Ureter (tissue), 1 donor: ENCODE results near the gene DCANP1. TPM values are rescaled to one million over a fixed set of nuclear protein-coding genes. Genes with fewer than 3 reads are reported as not detected.

Experiments
- DNase-seq: peaks from one replicate; pipeline ENCODE4 v3.0.0-alpha.2; 2020; ENCODE audit warnings: low spot score
- total RNA-seq: library from RNA; stranded (reverse); gene quantifications from one replicate; pipeline ENCODE4 v1.2.4, GENCODE V29; 2023
- donor health status: DM: yes; HTN: yes; CAD: no.

Gene DCANP1, protein sequence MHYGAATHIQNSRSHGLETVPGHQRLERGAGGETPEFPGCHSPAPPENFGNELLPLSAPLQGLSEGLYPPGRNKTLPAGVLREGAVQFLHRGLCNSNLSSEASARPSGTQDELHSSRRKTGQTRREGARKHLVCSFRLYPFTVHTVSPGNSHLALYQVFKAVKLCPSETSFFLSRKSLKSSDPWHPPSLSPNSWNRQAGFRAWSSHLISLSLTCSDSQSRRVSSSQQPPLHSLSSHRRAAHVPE
- total RNA-seq = not detected

DNA sequence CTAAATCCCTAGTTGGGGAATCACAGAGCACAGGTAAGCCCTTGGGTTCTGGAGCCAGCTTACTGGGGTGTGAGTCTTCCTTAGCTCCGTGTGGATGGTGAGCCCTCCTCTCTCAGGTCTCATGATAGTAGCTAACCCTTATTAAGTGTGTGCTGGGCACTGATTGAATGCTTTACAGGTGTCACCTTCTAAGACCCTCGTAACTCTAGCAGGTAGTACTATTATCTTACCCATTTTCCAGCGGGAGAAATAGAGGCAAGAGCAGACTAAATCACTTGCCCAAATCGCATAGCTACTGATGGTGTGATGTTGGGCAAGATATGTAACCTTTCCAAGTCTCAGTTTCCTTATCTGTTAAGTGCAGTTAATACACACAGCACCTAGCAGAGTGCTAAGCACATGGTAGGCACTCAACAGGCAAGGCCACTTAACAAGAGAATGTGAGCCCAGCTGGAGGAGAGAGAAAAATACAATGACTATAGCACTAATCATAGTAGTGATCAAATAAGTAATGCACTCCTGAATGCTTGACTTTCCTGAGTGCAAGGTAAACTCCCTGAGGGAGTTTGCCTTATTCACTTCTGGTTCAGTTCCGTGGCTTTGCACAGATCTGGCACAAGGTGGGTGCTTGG lies at the start of gene DCANP1:
Gene DCANP1 (minus strand): TSS at position 51 of the 632 bp plus-strand sequence. CDS start 240 bp downstream, outside the sequence.
- DNase-seq = no peak

DNA sequence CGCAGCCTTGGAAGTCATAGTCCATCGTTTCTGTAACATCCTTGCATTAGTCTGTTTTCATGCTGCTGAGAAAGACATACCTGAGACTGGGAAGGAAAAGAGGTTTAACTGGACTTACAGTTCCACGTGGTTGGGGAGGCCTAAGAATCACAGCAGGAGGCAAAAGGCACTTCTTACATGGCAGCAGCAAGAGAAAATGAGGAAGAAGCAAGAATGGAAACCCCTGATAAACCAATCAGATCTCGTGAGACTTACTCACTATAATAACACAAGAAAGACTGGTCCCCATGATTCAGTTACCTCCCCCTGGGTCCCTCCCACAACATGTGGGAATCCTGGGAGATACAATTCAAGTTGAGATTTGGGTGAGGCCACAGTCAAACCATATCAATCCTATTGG lies 48.4 kb upstream of the DCANP1 start:
- peak; percentile 4 for DNase-seq

DNA sequence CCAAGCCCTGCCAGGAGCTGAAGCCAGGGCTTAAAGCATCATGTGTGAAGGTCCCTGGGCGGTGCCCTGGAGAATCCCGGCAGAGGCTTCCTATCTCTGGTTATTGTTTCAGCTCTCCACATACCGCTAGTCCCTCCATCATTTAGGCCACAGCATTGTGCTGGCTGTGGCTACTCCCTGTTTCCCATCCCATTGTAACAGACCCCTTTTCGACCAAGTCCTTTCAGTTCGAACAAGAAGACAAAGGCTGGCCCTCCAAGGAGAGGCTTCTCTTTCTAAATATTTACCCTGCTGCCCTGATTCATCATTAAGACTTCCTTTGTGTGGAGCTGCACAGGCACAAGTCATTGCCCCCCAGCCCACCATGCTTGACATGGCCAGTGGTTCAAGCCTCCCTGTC lies 47.0 kb upstream of the DCANP1 start:
- DNase-seq = peak; percentile 1

DNA sequence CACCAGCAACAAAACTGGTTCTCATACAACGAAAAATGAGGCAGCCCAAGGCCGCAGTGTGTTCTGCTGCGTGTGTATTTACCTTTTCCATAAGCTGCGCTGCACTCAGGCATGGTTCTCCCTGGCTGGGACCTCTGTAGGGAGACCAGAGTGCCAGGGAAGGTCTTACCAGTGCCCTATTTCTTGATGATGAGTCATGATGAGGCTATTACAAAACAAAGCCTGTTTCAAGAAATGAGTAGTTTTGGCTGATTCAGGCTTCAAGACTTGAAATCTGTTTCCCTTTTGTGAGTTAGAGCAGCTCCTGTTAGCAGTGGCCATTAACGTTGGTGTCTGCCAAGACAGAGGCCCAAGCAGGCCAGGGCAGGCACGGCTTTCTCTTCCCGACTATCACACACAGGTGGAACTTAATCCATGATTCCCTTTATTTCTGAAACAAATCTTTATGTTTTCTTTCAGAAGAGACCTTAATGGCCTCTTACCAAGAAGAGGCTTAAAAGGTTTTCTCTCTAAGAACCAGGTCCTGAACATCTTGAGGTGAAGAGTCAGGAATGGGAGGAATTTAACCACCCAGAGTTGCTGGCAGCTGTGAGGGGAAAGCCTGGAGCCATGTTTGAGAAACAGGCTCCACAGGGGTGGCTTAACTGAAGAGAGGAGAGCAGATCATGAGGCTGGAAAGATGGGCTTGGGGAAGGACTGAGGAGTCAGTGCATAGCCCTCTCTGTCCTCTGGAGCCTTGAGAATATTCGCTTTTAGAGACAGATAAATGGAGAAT lies 46.4 kb upstream of the DCANP1 start:
- DNase-seq = peak; percentile 29

DNA sequence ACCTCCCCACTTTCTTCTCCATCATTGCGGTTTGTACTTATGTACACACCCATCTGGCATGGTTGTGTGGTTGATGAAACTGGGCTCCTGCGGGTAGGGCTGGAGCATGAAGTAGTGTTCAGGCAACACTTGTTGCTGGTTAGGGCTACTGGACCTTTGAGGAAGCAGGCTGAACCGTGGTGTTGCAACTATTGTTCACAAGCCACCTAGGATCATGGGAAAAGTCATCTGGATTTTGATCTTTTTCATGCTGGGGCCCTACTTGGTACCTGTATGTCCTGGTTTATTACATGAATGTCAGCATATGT lies 45.1 kb upstream of the DCANP1 start:
- peak; percentile 26 for DNase-seq

DNA sequence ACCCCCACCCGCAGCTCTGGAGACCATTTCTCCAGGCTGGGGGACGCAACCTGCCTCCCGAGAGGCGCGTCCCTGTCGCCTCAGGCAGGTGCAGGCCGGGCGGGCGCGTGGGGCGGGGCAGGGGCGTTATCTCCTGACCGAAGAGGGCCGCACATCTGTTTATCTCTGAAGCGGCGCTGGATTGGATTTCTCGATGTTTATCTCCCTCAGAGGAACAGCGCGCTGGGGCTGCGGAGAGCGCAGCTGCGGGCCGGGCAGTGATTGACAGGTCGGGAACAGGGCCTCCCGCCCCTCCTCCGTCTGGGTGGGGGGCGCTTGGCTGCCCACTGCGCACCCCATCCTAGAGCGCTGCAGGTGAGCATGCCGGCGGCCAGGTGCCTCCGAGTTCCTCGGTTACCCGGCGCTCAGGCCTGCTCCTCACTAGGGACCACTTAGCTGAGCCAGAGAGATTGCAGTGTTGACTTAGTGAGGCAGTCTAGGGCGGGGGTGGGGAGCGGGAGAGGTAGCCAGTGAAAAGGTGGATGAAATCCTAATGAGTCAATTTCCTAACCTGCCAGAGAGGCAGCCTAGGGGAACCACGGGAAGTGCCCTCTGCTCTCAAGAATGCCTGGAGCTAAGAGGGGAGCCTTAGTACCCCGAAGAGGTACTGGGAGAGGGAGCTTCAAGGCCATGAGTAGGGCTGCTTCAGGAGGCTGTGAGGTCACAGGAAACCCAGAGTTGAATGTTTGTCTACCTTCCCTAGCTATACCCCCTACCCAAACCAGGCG lies 44.6 kb upstream of the DCANP1 start:
- no peak for DNase-seq

DNA sequence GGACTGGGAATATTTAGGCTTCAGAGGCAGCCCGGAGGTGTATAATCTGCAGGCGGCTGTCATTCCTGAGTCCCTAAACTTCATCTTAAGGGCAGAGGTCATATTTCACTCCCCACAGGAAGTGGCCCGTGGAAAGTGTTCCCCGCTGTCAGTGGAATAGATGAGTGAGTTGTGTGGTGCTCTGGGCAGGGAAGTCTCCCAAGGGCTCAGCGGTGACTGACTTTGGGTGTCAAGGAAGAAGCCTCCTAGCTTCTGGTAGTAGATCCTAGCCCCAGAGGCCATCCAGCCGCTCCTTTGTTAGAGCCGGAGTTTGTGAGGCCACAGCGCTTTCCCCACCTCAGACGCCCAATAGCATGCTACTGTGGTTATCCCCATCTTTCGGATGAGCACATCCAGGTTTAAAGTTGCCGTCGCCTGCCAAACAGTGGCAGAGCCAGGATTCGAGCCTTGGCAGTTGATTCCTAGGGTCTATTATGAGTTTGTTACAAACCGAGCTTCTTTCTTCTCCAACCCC lies 43.9 kb upstream of the DCANP1 start:
- DNase-seq = no peak

DNA sequence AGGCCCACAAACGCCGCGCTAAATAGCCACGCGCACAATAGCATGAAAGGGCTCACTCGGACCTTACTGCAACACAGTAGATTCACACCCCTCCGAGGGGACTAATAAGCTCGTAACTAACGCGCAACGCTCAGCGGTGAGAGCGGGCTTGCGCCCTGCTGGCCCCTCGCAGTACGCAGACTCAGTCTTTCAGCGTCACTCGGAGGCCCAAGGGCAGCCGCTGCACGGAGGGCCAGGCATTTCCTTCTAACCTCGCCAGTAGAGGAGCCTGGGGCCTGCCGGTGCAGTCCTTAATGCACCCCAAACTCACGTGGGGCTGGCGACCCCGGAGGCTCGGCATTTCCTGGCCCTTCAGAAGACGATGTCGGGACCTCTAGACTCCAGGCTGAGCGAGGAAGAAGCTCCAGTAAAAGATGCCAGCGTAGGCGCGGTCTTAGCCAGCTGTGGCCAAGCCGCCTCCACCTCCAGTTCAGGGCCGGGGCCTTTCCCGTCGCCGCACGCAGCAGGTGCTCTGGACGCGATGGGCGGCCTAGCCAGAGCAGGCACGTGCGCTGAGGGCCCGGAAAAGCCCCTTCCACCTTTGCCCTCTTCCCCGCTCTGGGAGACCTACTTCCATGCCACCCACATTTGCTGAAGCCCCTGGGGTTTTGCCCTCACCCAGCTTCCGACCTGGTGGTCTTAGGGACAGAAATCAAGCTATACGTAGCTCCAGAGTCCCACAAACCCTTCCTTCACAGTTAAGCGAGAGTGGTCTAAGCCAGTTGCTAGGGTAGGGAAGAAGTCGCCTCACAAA lies 43.3 kb upstream of the DCANP1 start:
- DNase-seq = no peak

DNA sequence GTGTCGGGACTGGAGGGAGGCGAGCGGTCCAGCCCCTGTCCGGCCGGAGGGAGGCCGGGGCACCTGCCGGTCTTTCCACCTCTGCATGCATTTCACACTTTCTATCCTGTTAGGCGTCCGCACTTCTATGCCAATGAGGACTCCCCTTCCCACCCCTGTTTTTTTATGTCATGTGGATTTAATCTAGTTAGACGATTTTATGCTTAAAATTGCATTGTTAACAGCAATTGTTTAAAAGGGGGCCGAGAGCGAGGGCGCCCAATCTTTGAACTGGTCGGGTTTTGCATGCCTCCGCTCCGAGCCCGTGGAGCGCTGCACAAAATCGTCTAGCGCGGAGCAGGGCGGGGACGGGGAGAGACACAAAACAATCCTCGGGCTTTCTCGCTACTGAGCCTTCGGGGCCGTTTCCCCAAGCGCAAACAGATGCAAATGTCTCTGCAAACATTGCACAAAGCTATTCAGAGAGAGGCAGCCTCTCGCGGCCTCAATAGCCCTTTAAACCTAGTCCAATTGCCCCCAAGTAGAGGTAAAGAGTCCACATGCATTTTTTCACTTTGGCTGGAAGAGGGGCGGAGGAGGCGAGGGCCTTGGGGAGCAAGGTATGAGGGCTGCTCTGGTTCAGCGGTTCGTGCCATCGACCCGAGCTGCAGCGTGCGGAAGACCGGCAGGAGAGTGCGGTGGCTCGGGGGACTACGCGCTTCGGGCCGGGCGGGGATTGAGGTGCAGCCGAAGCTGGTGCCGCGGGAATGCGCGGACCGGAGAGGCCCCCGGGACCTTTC lies 42.5 kb upstream of the DCANP1 start:
- DNase-seq = no peak

DNA sequence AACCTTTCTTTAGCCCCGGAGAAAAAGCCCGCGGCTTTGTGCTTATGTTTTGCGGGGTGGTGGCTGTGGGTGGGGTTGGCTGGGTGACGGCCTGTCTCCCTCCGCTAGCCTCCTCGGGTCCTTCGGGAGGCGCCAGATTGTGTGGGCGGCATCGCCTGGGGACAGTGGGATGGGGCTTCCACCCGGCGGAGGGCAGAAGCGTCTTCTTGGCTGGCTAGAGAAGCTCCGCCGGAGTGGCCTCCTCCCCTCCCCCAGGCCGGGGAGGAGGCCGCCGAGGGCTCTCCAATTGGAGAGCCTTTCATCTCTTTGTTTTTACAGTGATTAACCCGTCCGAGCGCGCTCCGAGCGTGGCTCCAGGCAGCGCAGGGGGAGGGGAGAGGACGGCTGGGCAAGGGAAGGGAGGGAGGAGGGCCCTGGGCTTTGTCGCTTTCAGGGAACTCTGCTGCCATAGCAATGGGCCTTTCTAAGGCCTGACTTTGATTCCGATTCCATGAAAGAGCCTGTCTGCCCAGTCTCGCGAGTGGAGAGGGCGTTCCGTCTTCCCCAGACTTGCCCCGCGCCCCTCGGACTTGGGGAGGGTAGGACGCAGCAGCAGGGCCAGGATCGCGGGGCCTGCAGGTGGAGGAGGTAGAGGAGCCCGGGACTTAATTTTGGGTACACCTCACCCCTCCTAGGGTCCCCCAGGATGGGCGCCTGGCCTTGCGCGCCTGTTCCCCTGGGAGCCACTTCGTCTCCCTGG lies 41.7 kb upstream of the DCANP1 start:
- DNase-seq = no peak

DNA sequence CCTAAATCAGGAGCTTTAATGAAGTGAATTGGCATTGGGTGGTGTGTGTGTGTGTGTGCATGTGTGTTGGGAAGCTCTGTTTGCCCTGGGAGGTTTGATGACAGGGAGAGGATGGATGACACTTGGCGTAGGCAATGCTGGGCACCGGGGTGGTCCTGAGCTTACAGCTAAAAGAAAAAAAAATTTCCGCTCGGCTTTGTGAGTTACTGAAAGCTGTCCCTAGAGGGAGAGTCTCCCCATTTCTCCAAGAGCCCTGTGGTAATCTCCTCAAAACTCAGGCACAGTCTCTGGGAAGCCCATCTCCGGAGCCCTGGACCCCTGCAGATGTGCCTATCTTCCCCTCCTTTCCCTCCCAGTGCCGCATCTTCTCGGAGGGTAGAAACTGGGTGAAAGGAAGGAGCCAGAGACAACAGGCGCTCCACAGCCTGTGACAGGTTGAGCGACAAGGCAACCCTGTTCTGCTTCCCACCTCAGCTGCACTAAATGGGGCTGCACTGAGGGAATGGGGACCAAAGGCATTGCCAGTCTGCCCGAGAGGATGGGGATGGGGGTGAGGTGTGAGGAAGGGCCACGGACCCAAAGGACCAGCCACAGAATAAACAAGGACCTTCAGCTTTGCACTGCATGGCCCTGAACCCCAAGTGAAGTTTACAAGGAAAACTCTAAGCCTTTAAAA lies 40.8 kb upstream of the DCANP1 start:
- DNase-seq = no peak

DNA sequence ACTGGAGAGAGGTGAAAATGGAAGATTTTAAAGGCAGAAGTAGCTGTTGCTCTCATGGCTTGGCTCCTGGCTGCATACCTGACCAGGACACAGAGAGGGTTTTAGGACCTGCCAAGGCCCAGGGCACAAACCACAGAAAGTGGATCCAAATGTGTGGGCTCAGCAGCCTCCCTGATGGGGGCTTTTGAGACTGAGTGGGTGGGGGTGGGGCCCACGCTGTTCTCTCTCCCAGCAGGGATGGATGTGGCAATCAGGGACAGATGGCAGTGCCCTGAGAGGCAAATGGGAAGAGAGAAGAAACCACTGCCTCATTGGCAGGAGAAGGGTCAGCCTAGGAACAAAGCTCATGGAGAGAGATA lies 39.9 kb upstream of the DCANP1 start:
- DNase-seq = no peak

DNA sequence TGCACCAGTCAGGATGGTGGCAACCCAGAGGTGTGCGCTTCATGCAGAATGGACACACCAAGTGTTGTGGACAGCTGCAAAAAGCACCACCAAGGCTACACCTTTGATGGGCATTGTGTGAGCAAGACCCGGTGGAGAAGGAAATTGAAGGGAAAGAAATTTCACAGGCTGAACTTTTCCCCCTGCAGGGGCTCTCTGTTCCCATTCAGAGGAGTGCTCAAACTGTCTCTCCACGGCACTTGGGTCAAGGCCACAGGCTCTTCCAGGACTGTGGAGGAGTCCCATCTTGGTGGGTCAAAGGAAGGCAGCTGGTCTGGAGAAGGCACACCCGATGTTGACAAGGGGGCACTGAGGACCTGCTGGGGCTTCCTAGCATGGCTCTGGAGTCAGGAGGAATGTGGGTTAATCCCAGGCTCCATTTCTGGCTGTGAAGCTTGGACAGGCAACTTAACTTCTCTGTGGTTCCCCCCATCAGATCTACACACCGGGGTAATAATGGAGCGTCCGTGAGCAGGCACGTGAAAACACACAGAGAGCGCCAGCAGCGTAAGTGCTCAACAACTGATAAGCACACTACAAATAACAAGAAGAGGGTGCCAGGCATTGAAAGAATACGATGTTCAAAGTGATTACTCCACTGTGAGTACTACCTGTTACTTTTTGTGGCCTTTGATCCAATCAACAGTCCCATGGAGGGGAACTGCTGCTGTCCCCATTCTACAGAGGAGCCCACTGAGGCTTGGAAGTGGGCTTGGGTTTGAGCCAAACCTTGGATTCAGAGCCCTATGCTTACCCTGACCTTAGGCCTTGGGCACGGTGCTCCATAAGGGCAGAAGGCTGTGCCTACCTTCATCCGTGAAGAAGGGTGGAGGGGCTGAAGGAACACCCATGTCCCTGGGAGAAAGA lies 39.2 kb upstream of the DCANP1 start:
- no peak for DNase-seq

DNA sequence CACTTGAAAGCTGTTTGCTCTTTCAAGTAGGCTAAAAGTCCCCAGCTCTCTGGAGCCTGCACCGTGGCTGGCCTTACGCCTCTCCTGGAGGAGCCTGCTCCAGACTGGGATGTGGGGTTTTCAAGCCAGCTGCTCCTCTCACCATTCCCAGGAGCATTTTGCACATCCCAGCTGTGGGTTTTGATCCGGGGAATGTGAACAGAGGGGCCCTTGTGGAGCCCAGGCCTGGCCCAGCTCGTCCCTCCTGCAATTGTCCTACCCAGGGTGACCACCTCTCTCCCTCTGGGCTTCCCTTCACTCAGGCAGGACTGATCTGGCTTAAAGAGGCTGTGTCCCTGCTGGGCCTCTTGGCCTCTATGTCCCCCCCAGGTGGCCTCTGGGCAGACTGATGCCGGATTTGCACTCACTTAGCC lies 37.5 kb upstream of the DCANP1 start:
- DNase-seq = no peak

DNA sequence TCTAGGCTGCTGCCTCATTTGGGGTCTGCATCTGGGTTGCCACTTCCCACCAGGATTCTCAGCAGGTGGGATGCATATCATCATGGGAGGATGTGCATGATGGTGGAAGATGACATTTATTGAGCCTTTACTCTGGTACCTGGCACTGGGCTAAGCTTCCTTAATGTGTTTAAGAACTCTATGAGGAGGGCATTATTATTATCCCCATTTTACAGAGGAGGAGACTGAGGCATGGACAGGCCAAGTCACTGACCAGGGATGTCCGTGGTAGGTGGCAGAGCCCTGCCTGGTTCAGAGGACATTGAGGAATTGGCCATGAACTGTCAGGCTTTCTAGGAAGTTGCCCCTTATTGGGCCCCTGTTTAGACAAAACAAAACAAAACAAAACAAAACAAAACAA lies 36.1 kb upstream of the DCANP1 start:
- no peak for DNase-seq

DNA sequence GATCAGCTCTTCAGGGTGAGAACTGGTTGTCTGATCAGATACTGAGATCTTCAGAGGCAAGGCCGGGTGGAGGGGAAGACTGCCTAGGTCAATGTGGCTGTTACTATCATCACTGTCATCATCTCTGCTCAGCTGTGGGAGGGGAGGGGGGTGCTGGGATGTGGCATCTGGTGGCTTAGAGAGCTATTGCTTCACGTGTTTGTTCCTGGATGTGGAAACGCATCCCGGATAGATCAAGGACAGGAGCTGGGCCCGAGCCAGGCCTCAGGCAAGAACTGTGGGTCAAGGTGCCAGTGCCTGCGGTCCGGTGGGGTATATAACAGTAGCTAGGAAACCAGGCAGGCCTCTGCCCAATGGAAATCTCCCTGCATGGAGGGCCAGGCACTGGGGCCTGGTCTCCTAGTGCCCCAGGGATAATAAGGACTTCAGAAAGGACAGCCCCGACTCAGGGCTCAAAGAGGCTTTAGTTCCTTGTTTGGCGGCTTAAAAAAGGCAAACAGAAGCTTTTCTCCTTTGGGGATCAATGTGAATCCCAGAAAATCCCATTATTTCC lies 35.3 kb upstream of the DCANP1 start:
- no peak for DNase-seq

DNA sequence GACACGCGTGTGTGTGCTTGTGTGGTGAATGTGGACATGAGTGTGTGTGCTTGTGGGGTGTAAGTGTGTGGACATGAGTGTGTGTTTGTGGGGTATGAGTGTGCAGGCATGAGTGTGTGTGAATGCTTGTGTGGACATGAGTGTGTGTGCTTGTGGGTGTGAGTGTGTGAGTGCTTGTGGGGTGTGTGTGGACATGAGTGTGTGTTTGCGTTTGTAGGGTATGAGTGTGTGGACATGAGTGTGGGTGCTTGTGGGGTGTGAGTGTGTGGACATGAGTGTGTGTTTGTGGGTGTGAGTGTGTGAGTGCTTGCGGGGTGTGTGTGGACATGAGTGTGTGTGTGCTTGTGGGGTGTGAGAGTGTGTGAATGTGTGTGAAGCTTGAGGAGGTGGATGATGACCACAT lies 34.8 kb upstream of the DCANP1 start:
- DNase-seq = no peak

DNA sequence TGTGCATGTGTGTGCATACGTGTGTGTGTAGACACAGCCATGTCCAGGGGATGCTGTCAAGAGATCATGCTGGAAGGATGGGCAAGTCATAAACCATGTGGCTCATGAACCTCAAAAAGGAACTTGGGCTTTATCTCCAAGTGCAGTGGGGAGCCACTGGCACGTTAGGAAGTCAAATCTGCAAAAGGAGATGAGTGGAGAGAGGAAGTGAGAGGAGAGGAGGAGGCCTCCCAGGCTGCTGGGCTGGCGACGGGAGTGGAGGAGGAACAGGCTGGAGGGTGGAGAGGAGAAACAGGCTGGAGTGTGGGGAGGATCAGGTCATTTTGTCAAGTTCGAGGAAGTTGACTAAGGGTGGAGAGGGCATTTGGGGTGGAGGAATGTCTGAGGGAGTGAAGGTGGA lies 34.2 kb upstream of the DCANP1 start:
- DNase-seq = no peak
